Stimulated activated CD4-positive, alpha-beta T cell treated with anti-CD3 and anti-CD28 coated beads, Interleukin-12 subunit alpha, Interleukin-12 subunit beta, amount 100 ng/mL, for 24 hours (primary cell): Measurements from ENCODE around the gene LRRC25.

ENCODE experiments used
- DNase-seq, 2 experiments: peaks; one replicate each; pipeline ENCODE4 v3.0.0-alpha.2; 2020; ENCODE audit warnings: low read depth in 2 of 2

Gene LRRC25

DNA sequence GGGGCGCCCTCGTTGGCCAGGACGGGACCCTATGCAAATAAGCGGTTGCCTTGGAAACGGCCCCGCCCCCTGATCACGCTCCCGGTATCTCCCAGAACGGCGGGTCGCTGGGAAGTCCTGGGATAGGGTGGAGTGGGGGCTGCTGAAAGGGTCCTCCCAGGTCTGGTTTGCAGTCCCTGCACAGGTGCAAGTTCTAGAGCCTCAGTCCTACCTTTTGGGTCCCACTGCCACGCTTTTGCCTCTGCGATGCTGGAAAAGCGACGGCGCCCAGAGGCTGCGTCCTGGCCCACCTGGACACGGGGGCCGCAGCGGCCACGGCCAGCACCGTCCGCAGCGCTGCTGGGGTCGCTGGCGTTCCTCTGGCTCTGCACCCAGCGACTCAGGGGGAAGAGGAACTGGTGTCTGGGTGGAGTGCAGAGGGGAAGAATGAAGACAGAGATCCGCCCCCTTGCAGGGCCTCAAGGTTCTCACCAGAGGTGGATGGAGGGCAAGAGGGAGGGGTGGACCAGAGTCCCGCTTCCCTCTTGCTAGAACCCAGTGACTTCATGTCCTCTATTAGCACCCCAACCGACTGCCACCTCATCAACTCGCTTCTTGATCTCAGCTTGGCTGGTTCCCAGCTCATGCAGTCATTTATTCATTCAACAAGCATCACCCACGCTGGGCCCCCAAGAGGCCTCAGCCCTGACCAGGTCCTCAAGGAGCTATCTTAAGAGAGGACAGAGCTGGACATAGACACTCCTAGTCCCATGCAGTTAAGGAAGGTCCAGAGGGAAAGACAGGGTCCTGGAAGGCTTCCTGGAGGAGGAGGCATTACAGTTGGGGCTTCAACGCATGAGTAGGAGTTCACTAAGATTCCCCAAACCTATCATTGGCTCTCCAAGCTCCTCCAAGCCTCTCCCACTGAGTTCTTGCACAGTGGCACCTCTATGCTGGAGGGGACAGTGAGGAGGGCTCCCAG is at the start of gene LRRC25:
Gene LRRC25, minus strand, starts transcription at position 381 of the 961 bp plus-strand sequence. CDS start 659 bp downstream, outside the sequence.
- DNase-seq = no peak

DNA sequence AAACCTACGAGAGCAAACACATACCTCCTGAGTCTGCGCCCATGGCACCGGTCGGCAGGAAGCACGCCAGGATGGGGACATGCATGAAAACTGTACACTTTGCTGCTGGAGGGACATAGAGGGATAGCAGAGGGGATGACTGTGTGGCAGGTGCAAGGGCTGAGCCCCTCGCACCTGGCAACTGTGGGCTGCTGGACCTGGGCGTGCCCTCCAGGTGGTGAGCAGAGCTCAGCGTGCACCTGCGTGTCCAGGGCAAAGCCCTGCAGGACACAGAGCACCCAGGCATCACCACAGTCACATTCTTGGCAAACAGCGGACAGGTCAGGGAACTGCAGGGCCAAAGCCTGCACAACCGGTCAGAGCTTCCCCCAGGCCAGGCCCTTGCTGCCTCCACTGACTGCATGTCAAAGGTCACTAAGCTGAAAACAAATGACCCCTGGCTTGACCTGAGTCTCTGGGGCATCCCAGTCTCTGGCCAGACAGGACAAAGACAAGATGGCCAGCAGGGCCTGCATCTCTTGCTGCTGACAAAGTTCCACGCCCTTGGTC is 49.5 kb upstream of the LRRC25 start:
- no peak for DNase-seq

DNA sequence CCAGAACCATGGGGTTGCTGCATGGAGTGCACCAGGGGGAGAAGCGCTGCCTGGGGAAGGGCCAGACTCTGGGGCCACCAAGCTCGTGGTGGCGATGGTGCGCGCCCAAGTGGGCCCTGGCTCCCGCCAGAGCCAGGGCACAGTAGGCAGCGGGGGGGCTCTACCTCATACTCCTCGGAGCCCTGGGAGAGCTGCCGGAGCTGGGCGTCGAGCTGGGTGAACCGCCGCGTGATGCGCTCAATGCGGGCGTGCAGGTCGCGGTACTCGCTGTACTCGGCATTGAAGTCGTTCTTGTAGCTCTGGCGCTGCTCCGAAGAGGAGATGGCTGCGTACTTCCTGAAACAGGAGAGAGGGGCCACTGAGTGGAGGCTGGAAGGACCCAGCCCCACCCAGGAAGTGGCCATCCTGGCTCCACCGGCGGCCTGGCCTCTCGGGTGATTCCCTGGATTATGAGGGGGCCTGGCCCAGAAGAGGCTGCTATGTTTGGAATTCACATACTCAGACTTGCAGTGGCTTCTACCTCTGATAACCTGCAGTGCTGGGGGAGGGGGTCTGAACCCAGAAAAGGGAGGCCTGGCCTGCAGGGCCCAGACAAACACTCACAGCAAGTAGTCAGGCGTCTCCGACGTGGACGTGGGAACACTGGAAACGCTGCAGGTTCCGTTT is 48.9 kb upstream of the LRRC25 start:
- DNase-seq = no peak

DNA sequence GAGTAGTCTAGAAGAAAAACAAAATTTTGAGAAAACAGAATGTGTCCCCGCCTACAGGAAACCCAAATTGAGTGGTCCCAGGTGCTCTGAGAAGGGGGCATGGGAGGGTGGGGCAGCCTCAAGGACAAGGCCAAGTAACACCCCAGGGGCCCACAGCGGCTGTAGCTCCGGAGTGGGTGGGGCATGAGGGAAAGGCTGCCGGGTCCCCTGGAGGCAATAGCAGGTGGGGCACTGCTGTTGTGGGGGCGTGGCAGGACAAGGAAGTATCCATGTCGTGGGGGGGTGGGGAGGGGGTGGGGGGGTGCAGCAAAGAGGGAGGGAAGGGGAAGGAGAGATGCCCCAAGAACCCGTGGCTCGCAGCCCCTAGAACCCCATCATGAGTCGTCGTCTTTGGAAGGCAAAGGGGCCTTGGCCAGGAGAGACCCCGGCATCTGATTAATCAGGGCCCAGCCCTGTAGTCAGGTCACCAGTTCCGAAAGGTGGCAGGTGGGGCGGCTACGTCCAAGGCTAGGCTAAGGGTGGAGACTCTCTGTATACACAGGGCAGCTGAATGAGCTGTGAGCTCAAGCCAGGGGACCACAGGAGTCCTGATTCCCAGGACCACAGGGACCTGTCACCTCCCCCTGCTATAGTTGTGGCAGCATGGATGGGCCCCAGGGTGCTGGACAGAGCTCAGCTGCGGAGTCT is 48.0 kb upstream of the LRRC25 start:
- DNase-seq = no peak

DNA sequence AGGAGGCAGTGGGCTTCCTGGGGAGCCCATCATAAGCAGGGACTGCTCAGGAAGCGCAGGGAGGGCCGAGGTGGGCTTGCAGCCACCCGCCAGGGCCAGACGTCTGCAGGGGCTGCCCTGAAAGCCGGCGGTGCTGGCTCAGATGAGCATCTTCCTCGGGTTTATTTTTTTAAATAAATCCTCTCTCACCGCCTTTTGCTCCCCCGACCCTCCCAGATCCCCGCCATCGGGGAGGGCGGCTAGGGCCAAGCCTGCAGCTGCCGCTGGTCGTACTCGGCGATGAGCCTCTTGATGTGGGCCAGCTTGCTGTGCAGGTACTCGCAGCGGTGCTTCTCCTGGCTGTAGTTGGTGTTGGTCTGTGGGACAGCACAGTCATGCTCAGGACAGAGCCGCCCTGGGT is 47.1 kb upstream of the LRRC25 start:
- DNase-seq = no peak

DNA sequence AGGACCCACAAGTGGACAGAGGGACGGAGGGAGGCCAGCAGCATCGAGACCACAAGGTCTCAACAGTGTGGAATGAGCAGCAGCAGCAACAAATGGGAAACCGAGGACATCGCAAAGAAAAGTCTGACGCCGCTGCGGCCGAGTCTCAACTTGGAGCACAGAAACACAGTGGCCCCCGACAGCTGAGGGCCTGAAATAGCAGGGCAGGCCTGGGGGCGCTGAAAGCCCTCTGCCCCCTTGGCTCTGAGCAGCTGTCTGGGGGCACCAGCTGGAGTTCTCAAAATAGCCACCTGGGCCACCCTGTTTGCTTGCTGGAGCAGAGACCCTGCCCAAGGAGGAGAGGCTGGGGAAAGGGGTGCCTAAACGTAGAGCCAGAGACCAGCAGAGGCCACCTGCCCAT is 46.4 kb upstream of the LRRC25 start:
- DNase-seq = no peak

DNA sequence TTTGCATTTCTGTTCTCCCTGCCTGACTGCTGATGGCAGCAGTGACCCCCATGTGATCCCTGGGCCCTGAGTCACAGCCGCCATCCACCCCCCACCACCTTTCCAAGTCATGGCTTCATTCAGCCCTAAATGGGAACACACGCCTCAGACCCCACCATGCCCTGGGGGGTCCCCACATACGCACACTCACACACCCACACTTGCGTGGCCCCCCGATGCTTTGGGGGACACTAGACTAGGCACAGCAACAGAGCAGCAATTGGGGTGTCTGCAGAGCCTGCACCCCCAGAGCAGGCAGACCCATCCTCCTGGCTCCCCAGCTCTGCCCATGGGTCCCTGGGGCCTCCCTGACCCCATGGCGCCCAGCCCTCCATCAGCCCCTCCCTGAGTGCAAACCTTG is 46.0 kb upstream of the LRRC25 start:
- DNase-seq = no peak

DNA sequence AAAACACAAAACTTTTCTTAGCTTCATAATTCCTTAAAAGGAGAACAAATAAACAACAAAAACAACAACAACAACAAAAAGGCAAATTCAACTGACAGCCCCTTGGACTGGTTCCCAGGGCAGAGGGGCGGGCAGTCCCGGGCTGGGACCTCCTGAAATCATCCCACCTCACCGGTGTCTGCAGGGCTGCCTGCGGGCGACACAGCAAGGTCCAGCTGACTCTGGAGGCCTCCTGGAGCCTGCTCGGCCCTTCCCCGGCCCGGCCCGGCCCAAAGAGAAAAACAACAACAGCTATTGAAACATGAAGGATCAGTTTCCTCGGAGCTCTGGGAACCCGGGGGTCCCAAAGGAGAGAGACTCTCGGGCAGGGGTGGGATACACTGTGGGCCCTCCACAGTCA is 45.5 kb upstream of the LRRC25 start:
- DNase-seq = no peak

DNA sequence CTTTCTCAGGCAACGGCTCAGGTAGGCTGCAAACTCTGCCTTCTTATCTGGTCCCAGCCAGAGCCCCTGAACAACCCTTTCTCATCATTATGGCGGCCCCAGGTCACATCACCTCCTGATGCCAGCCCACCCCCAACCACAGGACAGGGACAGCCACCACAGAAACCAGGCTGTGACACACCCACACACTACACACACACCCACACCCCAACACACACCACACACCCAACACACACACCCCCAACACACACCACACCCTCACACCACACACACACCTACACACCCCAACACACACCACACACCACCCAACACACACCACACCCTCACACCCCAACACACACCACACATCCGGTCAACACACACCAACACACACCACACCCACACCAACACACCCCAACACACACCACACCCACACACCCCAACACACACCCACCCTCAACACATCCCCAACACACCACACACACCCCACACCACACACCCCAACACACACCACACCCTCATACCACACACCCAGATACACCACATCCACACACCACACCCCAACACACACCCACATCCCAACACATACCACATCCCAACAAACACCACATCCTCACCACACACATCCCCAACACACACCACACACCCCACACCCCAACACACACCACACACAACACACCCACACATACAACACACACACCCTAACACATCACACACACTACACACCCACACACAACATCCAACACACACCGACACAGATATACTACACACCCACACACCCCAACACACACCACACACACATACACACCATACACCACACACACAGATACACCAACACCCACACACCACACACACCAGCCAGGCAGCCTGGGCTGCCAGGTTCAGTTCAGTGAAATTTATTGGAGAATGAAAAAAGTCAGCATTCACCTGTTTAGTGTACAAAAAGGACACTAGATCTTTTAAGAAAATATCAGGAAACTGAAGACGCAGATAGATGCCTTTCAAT is 44.7 kb upstream of the LRRC25 start:
- no peak for DNase-seq

DNA sequence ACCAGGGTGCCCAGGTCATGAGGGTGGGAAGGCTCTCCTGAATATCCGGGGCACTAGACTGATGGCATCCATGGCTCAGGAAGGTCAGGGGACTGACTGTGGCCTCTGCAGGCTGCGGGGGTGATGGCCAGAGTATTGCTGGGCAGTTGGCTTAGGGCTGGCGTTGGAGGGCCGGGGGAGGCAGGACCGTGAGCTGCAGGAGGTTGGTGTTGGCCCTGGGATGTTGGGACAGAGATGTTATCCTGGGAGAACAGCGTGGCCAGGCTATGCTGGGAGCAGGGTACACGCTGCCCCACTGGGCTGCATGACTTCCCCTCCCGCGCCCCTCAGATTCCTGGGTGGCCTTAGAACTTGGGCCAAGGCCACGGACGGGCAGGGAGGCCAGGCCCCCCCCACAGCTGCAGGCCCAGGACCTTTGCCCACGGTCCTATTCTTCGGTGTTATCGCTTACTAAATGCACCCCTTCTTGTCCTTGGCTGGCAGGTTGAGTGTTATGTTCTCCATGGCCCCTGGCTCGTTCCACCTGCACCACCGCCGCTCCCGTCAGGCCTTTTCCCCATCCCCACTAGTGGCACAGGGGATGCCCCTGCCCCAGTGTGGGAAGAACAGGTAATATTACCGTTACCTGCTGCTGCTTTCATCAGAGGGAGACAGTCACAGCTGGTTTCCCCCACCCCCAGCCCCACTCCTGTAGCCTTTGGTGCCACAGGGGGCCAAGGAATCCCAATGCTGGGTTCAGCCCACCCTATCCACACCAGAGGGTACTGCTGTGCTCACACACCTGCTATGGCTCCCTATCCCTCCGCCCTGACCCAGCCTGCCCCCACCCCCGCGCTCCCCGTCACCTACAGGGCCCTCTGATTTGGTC is 43.7 kb upstream of the LRRC25 start:
- no peak for DNase-seq

DNA sequence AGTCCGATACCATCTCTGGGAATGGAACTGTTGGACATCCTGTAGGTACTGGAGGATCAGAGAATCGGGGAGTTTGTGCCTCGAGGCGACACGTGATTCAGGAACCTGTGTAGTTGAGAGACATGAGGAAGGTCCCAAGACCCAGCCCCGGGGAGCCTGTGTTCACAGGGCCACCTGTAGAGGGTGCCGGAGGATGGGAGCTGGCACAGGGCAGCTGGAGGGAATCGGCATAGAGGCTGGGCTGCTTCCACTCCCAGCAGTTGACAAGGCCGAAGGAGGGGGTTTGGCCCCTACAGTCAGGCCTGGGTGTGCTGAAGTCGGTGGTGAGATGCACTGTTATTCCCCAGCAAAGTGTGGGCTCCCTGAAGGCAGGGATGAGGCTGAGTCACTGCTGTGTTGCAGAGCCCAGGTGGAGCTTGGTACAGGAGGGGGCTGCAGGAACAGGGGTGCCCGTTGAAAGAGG is 43.0 kb upstream of the LRRC25 start:
- no peak for DNase-seq

DNA sequence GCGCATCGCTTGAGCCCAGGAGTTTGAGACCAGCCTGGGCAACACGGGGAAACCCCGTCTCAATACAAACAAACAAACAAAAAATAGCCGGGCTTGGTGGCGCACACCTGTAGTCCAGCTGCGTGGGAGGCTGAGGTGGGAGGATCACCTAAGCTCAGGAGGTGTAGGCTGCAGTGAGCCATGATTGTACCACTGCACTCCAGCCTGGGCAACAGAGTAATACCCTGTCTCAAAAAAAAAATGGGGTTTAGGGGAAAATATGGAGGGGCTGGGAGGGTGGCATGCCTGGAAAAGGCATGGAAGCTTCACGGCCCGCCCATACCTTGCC is 42.5 kb upstream of the LRRC25 start:
- DNase-seq = no peak

DNA sequence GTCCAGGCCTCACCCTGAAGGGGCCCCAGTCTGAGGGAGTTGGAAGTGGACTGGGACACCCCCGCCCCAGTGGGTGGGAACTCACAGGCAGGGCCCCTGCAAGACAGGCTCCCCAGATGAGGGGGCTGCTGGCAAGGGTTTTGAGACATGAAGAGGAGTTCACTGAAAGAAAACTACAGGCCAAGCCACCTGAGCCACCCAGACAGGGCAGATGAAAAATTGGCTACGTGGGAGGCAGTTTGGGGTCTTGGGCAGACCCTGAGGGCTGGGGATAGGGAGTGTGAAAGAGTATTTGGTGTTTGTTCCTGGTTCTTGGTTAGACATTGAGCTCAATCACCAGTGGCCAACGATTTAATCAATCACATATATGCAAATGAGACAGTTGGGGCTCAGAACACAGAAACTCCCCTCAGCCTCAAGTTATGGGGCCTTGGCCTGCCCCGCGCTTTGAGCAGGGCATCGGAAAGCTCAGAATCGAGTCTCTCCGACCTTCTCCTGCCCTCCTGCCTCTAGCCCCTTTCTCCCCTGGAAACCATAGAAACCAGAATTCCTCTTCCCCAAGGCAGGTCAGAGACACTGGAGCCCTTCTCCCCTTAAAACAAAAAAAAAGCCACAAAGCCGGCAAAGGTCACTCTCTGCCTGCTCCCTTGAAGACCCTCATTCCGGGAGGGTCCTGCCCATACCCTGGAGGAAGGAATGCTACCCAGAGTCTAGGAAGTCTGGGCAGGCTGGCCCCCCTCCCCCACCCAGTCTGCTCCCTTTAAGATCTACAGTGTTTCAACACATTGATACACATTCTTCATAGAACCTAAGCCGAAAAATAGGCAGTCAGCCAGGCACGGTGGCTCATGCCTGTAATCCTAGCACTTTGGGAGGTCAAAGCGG is 41.8 kb upstream of the LRRC25 start:
- no peak for DNase-seq

DNA sequence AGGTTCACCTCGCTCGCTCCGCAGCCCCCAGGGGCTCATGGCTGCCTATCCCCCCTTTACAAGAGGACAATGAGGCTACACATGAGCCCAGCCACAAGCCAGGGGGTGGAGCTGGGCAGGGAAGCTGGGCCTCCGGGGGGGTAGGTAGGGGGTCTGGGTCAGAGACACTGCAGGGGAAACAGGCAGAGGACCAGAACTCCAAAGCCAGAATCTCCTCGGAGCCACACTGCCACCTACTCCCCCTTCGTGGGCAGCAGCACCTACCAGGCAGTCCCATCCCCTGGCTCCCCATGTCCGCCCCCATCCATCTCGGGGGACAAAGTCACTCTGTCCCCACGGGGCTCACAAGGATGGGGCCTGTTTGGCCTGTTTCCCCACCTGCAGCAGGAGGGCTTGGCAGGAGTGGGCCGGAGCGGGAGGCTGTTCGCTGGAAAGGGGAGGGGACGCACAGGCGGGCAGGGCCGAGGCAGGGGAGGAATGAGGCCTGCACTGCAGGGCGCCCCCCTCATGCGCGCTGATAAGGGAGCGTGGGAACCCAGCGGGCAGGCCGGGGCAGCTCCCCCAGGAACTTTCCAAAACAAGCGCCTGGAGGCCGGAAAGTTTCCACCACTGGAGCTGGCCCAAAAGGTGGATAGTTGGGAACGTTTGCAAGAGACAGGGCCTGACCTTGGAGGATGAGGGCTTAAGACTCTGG is 41.1 kb upstream of the LRRC25 start:
- DNase-seq = no peak

DNA sequence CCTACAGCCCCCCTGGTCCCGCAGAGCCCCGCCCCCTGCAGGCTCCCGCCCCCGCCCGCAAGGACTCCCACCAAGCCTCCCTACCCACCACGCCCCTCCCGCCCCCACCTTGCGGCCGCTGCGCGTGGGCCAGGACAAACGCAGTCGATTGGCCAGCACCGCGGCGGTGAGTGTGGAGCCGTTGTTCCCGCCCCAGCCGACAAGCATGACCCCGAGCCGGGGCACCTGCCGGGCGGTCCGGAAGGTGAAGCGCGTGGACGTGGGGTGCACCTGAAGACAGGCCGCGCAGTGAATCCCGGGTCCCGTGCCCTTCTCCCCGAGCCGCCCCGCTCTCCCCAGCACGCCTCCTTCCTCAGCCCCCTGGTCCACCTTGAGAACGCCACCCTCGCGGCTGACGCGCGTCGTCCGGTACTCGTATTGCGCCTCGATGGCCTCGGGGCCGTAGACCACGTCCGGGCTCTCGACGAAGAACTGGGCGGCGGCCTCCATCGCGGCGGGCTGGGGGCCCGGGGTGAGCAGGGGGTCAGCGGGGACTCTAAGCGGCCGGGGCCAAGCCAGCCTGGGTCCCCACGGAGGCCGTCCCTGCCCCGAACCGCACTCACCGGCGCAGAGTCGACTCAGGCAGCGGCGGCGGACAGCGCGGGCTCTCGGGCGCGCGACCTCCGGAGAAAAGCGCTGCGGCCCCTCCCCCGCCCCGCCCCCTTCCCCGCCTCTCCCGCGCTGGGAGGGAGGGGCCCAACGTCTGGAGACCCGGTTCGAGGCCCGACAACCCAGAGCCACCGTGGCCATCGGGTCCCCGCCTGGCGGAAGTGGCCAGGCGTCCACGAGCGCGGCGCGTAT is 40.3 kb upstream of the LRRC25 start, which contains the start of gene ISYNA1:
Gene ISYNA1, minus strand, starts transcription at position 643 of the 840 bp plus-strand sequence. Its CDS starts 154 bp downstream, at position 489.
- no peak for DNase-seq

DNA sequence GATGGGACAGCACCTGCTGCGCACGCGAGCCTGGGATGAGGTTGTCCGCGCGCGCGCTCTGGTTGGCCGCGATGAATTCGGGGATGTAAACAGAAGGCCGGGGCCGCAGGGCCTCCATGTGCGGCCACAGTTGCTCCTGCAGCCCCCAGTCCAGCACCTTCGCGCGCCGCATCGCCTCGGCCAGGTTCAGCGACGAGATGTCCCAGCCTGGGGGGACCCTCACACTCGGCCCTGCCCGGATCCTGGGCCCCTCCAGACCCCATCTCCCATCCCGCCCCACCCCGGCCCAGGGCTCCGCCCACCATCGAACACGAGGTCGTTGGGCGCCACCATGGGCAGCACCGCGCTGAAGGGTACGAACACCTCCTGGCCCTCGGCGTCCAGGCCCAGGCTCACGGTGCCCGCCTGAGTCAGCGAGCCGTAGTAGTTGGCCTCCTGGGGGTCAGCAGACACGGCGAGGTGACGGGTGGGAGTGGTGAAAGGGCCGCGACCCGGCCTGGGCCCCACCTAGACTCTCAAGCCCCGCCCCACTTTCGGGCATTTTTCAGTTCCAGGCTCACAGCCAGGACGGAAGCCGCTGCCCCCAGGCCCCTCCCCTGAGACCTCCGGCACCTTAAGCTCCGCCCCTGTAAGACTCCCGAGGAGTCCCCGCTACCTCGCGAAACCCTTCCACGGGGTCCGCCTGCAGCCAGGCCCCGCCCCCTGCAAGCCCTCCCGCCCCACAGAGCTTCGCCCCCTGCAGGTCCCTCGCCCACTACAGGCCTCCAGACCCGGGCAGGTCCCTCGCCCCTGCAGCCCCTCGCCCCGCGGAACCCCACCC is 39.5 kb upstream of the LRRC25 start:
- DNase-seq = peak in 1 of 2 experiments; percentile 59
